ENCODE measurements around the gene UVSSA.

- TF ChIP-seq, protein P1, sequence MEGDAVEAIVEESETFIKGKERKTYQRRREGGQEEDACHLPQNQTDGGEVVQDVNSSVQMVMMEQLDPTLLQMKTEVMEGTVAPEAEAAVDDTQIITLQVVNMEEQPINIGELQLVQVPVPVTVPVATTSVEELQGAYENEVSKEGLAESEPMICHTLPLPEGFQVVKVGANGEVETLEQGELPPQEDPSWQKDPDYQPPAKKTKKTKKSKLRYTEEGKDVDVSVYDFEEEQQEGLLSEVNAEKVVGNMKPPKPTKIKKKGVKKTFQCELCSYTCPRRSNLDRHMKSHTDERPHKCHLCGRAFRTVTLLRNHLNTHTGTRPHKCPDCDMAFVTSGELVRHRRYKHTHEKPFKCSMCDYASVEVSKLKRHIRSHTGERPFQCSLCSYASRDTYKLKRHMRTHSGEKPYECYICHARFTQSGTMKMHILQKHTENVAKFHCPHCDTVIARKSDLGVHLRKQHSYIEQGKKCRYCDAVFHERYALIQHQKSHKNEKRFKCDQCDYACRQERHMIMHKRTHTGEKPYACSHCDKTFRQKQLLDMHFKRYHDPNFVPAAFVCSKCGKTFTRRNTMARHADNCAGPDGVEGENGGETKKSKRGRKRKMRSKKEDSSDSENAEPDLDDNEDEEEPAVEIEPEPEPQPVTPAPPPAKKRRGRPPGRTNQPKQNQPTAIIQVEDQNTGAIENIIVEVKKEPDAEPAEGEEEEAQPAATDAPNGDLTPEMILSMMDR (IDR thresholded peaks at IDR 0.05): no peak
- TF ChIP-seq EP300 (IDR thresholded peaks at IDR 0.05) (no peak), POLR2A (IDR thresholded peaks at IDR 0.05) (no peak)
These were observed 49.2 kb downstream of the UVSSA start for GRCh38 chr4:1395941-1396805.

Data from ovary (tissue), 3 donors.